ENCODE data around the gene MGLL.

DNA sequence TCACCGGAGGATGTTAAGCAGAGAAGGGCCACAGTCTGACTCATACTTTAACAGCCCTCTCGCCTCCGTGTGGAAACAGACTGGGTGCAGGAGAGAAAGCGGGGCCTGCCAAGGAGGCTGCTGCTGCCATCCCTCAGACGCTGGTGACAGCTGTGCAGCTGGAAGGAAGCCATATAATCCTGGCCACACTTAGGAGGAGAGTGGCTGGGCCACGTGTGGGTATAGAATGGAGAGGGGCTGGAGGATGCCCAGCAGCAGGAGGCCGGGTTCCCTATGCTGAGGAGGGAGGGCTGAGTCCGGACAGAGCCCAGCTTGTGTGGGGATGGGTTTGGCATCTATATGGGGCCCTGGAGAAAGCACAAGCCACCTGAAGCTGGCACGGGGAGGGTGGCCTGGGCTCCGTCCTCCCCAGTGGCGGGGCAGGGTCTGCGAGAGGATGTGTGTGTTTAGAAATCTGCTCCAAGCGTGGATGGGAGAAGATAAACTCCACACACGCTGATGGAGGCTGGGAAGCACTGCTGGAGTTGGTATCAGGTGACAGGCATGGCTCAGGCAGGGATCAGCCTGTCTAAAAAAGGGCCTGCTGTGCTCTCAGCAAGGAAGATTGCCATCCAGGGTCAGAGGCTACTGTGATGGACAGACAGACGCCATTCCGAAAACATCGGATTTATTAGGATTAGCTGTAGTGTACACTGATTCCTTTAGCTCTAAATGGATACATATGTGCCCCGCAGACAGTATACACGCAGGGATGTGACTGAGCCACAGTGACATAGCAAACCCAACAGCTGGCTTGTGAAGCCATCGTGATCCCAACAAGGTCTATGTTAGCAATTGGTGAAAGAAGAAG, 133.7 kb downstream of the MGLL start:
- TF ChIP-seq CTCF (IDR thresholded peaks at IDR 0.05 in 4 of 5, conservative IDR thresholded peaks at IDR 0.05 in 1 of 5) (no peak), POLR2A (IDR thresholded peaks at IDR 0.05) (no peak)

Measured in gastrocnemius medialis (tissue), 4 donors.